ENCODE data around the gene LRBA. TPM values are rescaled to one million over a fixed set of nuclear protein-coding genes. Genes with fewer than 3 reads are reported as not detected.

LRBA gene
- total and polyA plus RNA-seq, 4 experiments from 2014 or later: 17.1 to 64.5 (median 45.4) TPM

- peaks cover 0 to 2% (median 0%) of the 10 kb centered on the region in 8 donors for H3K9me3 Mint-ChIP-seq
- Histone ChIP-seq H3K4me3 (ENCODE audit: low read length in 2 of 2) (no peak overlapping the region), H3K4me1 (ENCODE audit: insufficient read depth, low read length) (no peaks in the 10 kb centered on the region), H3K9me3 (ENCODE audit: control insufficient read depth in 1 of 2, low read length in 2 of 2) (no peaks in the 10 kb centered on the region), H3K27me3 (ENCODE audit: insufficient read depth, low read length) (no peaks in the 10 kb centered on the region), H3K36me3 (ENCODE audit: insufficient read depth, low read length) (no peaks in the 10 kb centered on the region), H3K27ac (ENCODE audit: low read depth, low read length) (no peak overlapping the region)
- ChIA-PET CTCF (ENCODE audit: partially characterized antibody) (no interaction called here), POLR2A (ENCODE audit: partially characterized antibody) (interaction anchor here (0.7 kb wide), 1 partner anchor 32 kb away, joined by 5 read pairs; no protein-coding TSS in a partner anchor)
- H3K4me1 Mint-ChIP-seq: no peaks in the 10 kb centered on the region
- intact Hi-C loops (cut with micrococcal nuclease): no loop called here
- H3K36me3 Mint-ChIP-seq: peaks cover 25 to 49% of the 10 kb centered on the region in 2 donors
- H3K4me3 Mint-ChIP-seq: no peak overlapping the region
- no peak for DNase-seq
- no peaks in the 10 kb centered on the region for H3K27me3 Mint-ChIP-seq
- H3K27ac Mint-ChIP-seq: no peak overlapping the region
Observed at GRCh38 chr4:150402871-150403272, 612.2 kb downstream of the LRBA start.

GRCh38 chr4:150401083-150401687 lies 613.9 kb downstream of the LRBA start:
- ChIA-PET CTCF (ENCODE audit: partially characterized antibody) (no interaction called here), POLR2A (ENCODE audit: partially characterized antibody) (no interaction called here)
- no peaks in the 10 kb centered on the region for H3K9me3 ChIP-seq (ENCODE audit: control insufficient read depth in 1 of 2, low read length in 2 of 2)
- no peaks in the 10 kb centered on the region for H3K27me3 Mint-ChIP-seq
- H3K27me3 ChIP-seq (ENCODE audit: insufficient read depth, low read length): no peaks in the 10 kb centered on the region
- peaks cover 0 to 4% (median 0%) of the 10 kb centered on the region in 8 donors for H3K9me3 Mint-ChIP-seq
- peak overlapping the region in 1 of 7 donors; percentile 74 for H3K27ac Mint-ChIP-seq
- no peaks in the 10 kb centered on the region for H3K4me1 Mint-ChIP-seq
- H3K4me1 ChIP-seq (ENCODE audit: insufficient read depth, low read length): no peaks in the 10 kb centered on the region
- no peak overlapping the region for H3K27ac ChIP-seq (ENCODE audit: low read depth, low read length)
- H3K36me3 Mint-ChIP-seq: peaks cover 20 to 39% of the 10 kb centered on the region in 2 donors
- intact Hi-C loops (cut with micrococcal nuclease): no loop called here
- no peak for DNase-seq
- no peak overlapping the region for H3K4me3 ChIP-seq (ENCODE audit: low read length in 2 of 2)
- H3K36me3 ChIP-seq (ENCODE audit: insufficient read depth, low read length): no peaks in the 10 kb centered on the region
- H3K4me3 Mint-ChIP-seq: no peak overlapping the region

DNA sequence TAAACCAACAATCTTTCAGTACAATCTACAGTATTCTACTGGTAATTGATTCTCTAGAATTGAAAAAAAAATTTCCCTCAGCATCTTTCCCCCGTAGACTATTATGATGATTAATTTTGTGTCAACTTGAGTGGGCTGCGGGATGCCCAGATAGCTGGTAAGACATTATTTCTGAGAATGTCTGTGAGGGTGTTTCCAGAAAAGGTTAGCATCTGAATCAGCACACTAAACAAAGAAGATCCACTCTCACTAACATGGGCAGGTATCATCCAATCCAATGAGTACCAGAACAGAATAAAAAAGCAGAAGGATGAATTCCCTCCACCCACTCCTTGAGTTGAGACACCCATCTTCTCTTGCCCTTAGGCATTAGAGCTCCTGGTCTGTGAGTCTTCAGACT lies 619.2 kb downstream of the LRBA start:
- Histone ChIP-seq H3K4me3 (ENCODE audit: low read length in 2 of 2) (no peak overlapping the region), H3K27me3 (ENCODE audit: insufficient read depth, low read length) (no peaks in the 10 kb centered on the region), H3K36me3 (ENCODE audit: insufficient read depth, low read length) (no peaks in the 10 kb centered on the region), H3K4me1 (ENCODE audit: insufficient read depth, low read length) (no peaks in the 10 kb centered on the region), H3K9me3 (ENCODE audit: control insufficient read depth in 1 of 2, low read length in 2 of 2) (peaks cover 0 to 3% of the 10 kb centered on the region in 2 donors), H3K27ac (ENCODE audit: low read depth, low read length) (no peak overlapping the region)
- H3K36me3 Mint-ChIP-seq: peaks cover 39 to 66% of the 10 kb centered on the region in 2 donors
- peaks cover under 1 to 15% (median 5%) of the 10 kb centered on the region in 8 donors for H3K9me3 Mint-ChIP-seq
- POLR2A ChIA-PET (ENCODE audit: partially characterized antibody): no interaction called here
- H3K27me3 Mint-ChIP-seq: no peaks in the 10 kb centered on the region
- intact Hi-C loops (cut with micrococcal nuclease): no loop called here
- no peak for DNase-seq
- H3K4me1 Mint-ChIP-seq: no peaks in the 10 kb centered on the region
- no peak overlapping the region for H3K4me3 Mint-ChIP-seq
- CTCF ChIA-PET (ENCODE audit: partially characterized antibody): no interaction called here
- H3K27ac Mint-ChIP-seq: no peak overlapping the region

GRCh38 chr4:150394046-150394445 lies 621.0 kb downstream of the LRBA start:
- Histone ChIP-seq H3K4me1 (ENCODE audit: insufficient read depth, low read length) (no peaks in the 10 kb centered on the region), H3K36me3 (ENCODE audit: insufficient read depth, low read length) (no peaks in the 10 kb centered on the region), H3K27me3 (ENCODE audit: insufficient read depth, low read length) (no peaks in the 10 kb centered on the region), H3K9me3 (ENCODE audit: control insufficient read depth in 1 of 2, low read length in 2 of 2) (peaks cover 0 to 3% of the 10 kb centered on the region in 2 donors), H3K27ac (ENCODE audit: low read depth, low read length) (no peak overlapping the region), H3K4me3 (ENCODE audit: low read length in 2 of 2) (no peak overlapping the region)
- peaks cover 31 to 65% of the 10 kb centered on the region in 2 donors for H3K36me3 Mint-ChIP-seq
- CTCF ChIA-PET (ENCODE audit: partially characterized antibody): no interaction called here
- no peak overlapping the region for H3K4me3 Mint-ChIP-seq
- H3K27ac Mint-ChIP-seq: no peak overlapping the region
- H3K4me1 Mint-ChIP-seq: no peaks in the 10 kb centered on the region
- DNase-seq: no peak
- H3K9me3 Mint-ChIP-seq: peaks cover 1 to 15% (median 5%) of the 10 kb centered on the region in 8 donors
- intact Hi-C loops (cut with micrococcal nuclease): no loop called here
- H3K27me3 Mint-ChIP-seq: no peaks in the 10 kb centered on the region
- POLR2A ChIA-PET (ENCODE audit: partially characterized antibody): no interaction called here

- no peak for DNase-seq
- ChIA-PET POLR2A (ENCODE audit: partially characterized antibody) (no interaction called here), CTCF (ENCODE audit: partially characterized antibody) (no interaction called here)
- intact Hi-C loops (cut with micrococcal nuclease): no loop called here
- Histone ChIP-seq H3K4me1 (ENCODE audit: insufficient read depth, low read length) (no peaks in the 10 kb centered on the region), H3K36me3 (ENCODE audit: insufficient read depth, low read length) (no peaks in the 10 kb centered on the region), H3K4me3 (ENCODE audit: low read length in 2 of 2) (no peak overlapping the region), H3K9me3 (ENCODE audit: control insufficient read depth in 1 of 2, low read length in 2 of 2) (peaks cover 0 to 3% of the 10 kb centered on the region in 2 donors), H3K27me3 (ENCODE audit: insufficient read depth, low read length) (no peaks in the 10 kb centered on the region), H3K27ac (ENCODE audit: low read depth, low read length) (no peak overlapping the region)
- Mint-ChIP-seq H3K36me3 (peaks cover 34 to 76% of the 10 kb centered on the region in 2 donors), H3K9me3 (peaks cover 3 to 13% (median 5%) of the 10 kb centered on the region in 8 donors), H3K4me1 (no peaks in the 10 kb centered on the region), H3K4me3 (no peak overlapping the region), H3K27me3 (no peaks in the 10 kb centered on the region), H3K27ac (peak overlapping the region in 1 of 7 donors; percentile 3)
Observed at GRCh38 chr4:150391052-150391451, 624.0 kb downstream of the LRBA start.

DNA sequence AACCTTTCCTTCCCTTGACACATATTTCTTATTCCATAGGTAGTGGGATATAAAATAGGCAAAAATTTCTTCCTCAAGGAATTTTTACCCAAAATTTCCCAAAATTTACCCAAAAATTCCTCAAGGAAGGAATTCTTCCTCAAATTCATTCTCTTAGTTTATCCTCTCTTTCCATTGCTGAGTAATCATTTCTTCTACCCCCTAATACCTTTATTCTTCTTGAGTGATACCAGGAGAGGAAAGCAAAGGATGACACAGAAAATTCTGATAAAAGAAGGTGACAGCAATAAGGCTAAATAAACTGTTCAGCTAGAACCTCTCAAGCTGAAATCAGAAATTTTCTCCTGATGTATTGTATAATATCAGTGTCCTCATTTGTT lies 624.6 kb downstream of the LRBA start:
- peaks cover 33 to 74% of the 10 kb centered on the region in 2 donors for H3K36me3 Mint-ChIP-seq
- intact Hi-C loops (cut with micrococcal nuclease): no loop called here
- POLR2A ChIA-PET (ENCODE audit: partially characterized antibody): no interaction called here

DNA sequence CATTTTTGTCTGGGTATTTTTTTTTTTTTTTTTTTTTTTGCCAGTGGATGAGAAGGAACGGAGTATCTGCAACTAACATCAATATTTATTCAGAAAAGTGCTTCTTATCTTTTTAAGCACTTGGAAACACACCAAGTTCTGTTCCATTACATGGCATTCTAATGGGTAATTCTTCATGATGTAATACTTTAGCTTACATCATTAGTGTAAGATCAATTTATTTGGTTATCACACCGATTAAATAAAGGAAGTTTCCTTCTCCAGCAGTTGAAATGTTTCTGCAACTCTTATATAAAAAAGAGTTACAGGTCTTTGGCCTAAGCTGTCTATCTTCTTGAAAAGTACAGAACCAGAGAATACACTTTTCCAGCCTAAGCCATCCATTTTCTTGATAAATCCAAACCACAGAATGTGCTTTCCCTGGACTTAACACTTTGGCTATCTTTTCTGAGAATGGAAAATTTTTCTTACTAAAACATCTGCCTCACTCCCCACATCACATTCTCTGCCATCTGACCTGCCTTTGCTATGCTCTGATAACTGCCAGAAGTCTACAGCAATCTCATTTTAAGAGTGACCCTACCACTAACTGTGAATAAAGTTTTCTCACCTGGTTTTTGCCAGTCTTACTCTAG lies 625.1 kb downstream of the LRBA start:
- no peaks in the 10 kb centered on the region for H3K36me3 ChIP-seq (ENCODE audit: insufficient read depth, low read length)
- ChIA-PET POLR2A (ENCODE audit: partially characterized antibody) (no interaction called here), CTCF (ENCODE audit: partially characterized antibody) (interaction anchor here (0.7 kb wide), 2 partner anchors 289 to 478 kb away, joined by 3 read pairs; no protein-coding TSS in a partner anchor)
- H3K27me3 ChIP-seq (ENCODE audit: insufficient read depth, low read length): no peaks in the 10 kb centered on the region
- Mint-ChIP-seq H3K27me3 (no peaks in the 10 kb centered on the region), H3K4me3 (no peak overlapping the region), H3K4me1 (no peaks in the 10 kb centered on the region), H3K27ac (peak overlapping the region in 1 of 7 donors; percentile 25), H3K36me3 (peaks cover 32 to 73% of the 10 kb centered on the region in 2 donors), H3K9me3 (peaks cover 0 to 13% (median 4%) of the 10 kb centered on the region in 8 donors)
- peaks cover 0 to 3% of the 10 kb centered on the region in 2 donors for H3K9me3 ChIP-seq (ENCODE audit: control insufficient read depth in 1 of 2, low read length in 2 of 2)
- H3K4me3 ChIP-seq (ENCODE audit: low read length in 2 of 2): no peak overlapping the region
- DNase-seq: no peak
- intact Hi-C loops (cut with micrococcal nuclease): no loop called here
- no peaks in the 10 kb centered on the region for H3K4me1 ChIP-seq (ENCODE audit: insufficient read depth, low read length)
- H3K27ac ChIP-seq (ENCODE audit: low read depth, low read length): no peak overlapping the region

More for the DNA sequence above, 624.6 kb downstream of the LRBA start:
- Histone ChIP-seq H3K4me1 (ENCODE audit: insufficient read depth, low read length) (no peaks in the 10 kb centered on the region), H3K36me3 (ENCODE audit: insufficient read depth, low read length) (no peaks in the 10 kb centered on the region), H3K9me3 (ENCODE audit: control insufficient read depth in 1 of 2, low read length in 2 of 2) (peaks cover 0 to 3% of the 10 kb centered on the region in 2 donors), H3K4me3 (ENCODE audit: low read length in 2 of 2) (no peak overlapping the region), H3K27me3 (ENCODE audit: insufficient read depth, low read length) (no peaks in the 10 kb centered on the region), H3K27ac (ENCODE audit: low read depth, low read length) (no peak overlapping the region)
- H3K9me3 Mint-ChIP-seq: peaks cover 3 to 13% (median 5%) of the 10 kb centered on the region in 8 donors
- no peaks in the 10 kb centered on the region for H3K27me3 Mint-ChIP-seq
- no peak overlapping the region for H3K4me3 Mint-ChIP-seq
- H3K27ac Mint-ChIP-seq: no peak overlapping the region
- no peaks in the 10 kb centered on the region for H3K4me1 Mint-ChIP-seq
- CTCF ChIA-PET (ENCODE audit: partially characterized antibody): no interaction called here
- no peak for DNase-seq
